HG03558 (cell line): ENCODE measurements around the gene GPD2.

Experiments used
- ATAC-seq: cut with Tn5 transposase; IDR thresholded peaks from one replicate; pipeline ENCODE4 v1.9.1; 2021; ENCODE audit warnings: moderate number of reproducible peaks; ENCODE audit not compliant: unreplicated experiment; ENCODE audit errors: extremely low read depth

GPD2 gene

DNA sequence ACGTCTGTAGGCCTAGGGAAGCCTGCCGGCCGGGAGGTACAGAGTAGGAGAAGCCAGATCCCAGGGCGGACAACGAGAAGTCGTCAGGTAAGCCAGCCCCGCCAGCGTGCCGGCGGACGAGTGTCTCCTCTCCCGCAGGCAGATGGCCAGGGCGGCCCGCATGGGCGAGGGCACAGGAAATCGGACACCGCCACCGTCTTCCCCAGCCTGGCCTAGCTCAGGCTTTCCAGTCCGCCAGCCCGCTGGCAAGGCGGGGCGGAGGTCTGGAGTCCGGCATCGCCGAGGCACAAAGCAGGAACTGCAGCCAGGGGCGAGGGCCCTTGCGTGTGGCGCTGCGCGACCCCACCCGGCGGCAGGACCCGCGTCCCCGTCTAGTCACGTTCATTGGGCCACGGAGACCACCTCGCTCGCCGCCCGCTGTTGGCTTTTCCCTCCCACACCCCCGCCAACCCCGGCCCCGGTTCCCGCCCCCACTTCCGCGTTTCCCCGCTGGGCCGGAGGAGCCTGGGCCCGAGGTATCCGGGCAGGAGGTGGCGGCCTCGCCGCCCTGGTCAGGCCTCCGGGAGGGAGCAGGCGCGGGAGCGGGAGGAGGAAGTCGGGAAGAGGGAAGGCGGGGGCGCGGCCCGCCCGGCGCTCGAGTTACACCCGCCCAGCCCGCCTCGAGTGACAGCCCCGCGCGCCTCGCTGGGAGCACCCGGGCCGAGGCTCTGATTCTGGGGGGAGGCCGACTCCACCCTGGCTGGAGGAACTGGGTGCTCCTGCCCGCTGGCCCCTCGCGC, at the start of gene GPD2:
TSS of gene GPD2 (plus strand) at position 662 of the 779 bp plus-strand sequence. CDS start 39,727 bp downstream, outside the sequence.
- ATAC-seq, result peak; percentile 28

DNA sequence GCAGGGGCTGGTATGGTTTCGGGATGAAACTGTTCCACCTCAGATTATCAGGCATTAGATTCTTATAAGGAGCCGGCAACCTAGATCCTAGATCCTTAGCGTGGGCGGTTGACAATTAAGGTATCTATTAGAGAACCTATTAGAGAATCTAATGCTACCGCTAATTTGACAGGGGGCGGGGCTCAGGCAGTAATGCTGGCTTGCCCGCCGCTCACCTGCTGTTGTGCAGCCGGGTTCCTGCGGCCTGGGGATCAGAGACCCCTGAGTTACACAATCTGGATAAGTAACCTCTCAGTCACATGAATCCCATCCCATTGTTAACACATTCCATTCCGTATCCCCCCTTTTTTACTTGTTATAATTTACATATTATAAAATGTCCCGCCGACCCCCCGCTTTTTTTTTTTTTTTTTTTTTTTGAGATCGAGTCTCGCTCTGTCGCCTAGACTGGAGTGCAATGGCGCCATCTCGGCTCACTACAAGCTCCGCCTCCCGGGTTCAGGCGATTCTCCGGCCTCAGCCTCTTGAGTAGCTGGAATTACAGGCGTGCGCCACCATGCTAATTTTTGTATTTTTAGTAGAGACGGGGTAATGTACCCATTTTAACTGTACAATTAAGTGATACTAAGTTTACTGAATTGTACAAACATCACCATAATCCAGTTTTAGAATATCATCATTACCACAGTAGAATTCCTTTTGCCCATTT, 42.0 kb upstream of the GPD2 start:
- no peak for ATAC-seq

DNA sequence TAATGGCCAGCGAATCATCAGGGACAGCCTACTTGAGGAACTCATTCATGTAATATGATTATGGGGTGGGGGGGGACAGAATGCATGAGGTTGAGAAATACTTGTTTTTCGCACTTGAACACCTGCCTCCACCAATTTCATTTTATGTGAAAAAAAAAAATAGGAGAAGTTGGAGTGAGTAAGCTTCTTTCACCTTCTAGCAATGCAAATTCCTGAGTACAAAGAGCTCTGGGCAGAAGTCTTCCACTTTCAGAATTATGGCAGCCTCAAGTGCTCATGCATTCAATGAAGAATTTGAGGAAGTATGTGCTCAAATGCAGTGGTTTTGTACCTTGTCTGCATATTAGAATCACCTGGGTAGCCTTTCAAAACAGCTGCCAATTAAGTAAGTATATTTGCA, 40.1 kb upstream of the GPD2 start:
- no peak for ATAC-seq

DNA sequence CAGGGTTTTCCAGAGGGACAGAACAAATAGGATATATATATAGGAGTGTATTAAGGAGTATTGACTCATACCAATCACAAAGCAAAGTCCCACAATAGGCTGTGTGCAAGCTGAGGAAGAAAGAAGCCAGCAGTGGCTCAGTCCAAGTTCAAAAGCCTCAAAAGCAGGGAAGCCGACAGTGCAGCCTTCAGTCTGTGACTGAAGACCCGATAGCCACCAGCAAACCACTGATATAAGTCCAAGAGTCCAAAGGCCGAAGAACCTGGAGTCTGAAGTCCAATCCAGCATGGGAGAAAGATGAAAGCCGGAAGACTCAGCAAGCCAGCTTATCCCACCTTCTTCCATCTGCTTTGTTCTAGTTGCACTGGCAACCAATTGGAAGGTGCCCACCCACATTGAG, 39.0 kb upstream of the GPD2 start:
- ATAC-seq, result no peak

DNA sequence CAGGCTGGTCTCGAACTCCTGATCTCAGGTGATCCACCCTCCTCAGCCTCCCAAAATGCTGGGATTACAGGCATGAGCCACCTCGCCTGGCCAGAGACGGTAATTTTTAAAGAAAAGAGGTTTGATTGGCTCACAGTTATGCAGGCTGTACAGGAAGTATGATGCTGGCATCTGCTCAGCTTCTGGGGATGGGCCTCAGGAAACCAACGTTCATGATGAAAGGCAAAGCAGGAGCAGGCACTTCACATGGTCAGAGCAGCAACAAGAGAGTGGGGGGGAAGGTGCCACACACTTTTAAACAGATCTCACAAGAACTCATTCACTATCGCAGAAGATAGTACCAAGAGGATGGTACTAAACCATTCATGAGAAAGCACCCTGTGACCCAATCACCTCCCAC, 38.0 kb upstream of the GPD2 start:
- ATAC-seq, result no peak

DNA sequence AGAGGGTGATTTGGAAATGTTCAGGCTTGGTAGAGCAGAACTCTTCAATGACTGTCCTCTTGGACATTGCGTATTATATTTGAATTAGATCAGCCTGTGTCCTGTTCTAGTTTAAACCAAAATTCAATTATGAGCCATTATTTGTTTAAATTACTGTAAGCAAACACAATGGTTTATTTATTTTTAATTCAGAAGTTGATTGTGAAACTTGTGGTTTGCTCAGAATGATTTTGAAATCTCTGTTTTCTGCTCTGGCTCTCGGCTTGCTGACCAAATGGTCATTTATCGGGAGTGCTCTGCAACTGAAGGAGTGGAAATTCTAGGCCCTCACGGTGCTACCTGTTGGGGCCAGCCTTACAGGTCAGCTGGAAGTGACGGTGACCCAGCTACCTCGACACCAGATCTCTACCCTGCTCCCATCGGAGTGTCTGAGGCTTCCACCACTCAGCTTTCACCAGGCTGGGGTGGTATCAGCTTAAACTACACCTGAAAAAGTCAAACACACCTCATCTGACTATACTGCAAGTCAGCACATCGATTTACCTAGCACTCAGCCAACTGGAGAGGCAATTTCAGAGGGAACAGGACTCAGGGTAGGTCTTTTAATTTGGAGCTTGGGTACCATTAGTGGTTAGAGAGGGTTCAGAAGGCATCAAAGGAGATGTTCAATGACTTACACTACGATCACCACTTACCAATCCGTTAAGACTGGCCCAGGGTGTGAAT, 36.8 kb upstream of the GPD2 start:
- no peak for ATAC-seq

DNA sequence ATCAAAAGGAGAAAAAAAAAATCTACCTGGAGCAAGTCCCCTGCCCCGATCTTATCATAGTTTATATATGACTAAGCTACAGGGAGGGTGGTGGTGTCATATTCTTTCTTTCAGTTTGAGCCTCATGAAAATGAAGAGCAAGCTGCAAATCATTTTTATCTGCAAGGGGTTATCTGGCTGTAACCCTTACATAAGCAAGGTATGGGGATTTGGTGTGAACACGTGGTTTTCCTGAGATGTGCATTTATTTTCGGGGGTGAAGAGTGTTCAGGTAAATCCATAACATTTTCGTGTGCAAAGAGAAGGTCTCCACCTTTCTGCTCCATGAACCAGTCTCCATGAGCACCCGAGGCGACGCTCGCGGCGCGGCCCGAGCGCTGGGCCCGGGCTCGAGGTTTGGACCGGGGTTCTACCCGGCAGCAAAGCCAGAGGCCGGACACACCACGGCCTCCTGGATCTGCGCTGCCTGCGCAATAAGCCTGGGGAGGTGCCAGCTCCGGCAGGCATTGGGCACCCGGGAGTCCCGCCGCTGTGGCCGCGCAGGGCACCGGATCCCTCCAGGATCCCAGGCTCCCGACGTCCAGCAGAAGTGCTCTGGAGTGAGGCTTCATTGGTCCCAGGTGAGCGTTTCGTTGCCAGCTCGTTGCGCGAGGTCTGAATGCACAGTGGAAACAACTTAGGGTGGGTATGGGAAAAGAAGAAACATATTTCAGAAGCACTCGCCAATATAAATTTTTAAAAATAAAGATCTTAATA, 36.1 kb upstream of the GPD2 start:
- peak; percentile 15 for ATAC-seq

DNA sequence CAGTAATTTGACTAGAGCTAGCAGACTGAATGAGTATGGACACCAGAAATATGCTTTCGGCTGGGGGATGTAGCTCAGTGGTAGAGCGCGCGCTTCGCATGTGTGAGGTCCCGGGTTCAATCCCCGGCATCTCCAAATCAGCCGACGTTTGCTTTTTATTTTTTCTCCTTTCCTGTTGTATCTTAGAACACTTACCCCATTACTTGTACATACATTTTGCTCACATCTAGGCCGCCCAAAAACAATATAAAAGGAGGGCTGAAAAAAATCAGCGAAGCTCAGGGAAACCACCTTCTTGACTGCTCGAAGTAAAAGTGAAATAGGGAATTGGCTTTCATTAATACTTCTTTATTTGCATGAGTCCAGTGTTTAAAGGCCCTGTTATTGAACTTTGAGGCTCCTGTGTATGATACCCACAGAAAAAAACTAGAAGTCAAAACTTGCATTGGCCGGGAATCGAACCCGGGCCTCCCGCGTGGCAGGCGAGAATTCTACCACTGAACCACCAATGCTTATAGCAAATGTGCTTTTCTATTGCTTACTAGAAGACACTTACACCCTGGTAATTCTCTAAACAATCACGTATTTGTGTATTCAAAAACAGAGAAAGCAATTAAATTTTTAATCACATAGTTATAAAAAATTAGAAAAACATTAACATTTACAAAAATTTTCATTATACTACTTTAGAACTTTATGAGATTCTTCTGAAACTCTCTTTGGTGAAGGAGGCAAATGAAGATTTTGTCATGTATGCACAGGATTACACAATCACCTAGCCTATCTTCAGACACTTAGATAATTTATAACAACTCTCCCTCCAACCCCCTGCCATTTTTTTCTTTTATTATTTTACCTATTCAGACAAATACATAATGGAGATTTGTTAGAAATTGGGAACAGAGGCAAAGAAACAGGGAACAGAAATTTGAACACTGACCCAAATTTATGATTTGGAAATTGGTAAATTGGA, 35.2 kb upstream of the GPD2 start:
- peak; percentile 58 for ATAC-seq

DNA sequence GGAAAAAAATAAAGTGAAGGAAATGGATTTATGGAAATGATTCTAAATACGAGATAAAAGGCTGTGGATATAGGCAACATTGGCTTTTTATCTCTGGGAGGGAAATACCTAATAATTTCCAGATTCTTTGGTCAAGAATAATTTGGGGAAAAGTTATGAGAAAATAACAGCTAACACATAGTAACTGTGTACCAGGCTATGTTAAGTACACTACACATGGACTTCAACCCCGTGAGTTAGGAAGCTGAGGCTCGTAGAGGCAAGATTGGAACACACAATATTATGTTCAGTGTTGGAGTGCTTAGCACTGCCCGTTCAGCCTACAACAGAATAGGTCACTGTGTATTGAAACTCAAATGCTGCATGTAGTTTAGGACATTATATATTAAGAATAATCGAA, 34.3 kb upstream of the GPD2 start:
- ATAC-seq, result no peak

DNA sequence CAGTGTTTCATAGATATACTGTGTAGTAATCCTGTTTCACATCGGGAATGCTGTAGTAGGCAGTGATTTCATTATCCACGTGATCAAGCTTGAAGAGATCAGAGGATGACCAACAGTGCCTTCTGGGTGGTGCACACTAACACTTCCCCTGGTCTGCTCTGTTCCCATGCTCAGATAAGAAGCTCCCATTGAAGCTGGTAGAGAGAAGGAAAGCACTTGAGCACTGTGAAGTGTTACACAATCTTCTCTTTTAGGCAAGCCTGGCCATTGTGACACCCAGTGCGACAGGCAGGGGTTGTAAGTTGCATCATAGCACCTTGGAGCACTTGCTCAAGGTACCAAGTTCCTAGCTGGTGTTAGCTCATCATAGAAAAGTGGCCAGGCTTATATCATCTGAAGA, 30.6 kb upstream of the GPD2 start:
- ATAC-seq, result no peak

DNA sequence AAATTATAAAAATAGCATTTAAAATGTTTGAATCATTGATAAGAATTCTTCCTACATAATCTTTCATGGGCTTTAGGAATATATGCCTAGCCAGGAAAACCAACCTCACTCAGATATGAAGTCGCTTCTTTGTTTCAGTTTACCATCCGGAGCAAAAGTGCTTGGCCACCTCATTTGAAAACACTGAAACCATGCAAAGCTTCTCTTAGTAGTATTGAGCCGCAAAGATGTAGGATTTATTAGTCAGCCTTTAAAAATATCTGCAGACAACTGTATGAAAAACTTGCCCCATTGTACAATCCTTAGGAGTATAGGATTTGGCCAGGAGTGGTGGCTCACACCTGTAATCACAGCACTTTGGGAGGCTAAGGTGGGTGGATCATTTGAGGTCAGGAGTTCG, 24.3 kb upstream of the GPD2 start:
- no peak for ATAC-seq

DNA sequence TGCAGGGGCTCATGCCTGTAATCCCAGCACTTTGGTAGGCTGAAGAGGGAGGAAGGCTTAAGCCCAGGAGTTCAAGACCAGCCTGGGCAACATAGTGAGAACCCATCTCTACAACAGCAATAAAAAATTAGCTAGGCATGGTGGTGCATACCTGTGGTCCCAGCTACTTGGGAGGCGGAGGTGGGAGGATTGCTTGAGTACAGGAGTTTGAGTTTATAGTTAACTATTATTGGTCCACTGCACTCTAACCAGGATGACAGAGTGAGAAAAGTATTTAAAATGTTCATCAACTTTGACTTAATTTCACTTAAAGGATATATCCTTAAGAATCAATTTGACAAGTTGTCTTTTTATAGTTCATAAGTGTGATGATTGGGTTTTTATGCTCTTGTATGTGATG, 14.3 kb upstream of the GPD2 start:
- no peak for ATAC-seq

DNA sequence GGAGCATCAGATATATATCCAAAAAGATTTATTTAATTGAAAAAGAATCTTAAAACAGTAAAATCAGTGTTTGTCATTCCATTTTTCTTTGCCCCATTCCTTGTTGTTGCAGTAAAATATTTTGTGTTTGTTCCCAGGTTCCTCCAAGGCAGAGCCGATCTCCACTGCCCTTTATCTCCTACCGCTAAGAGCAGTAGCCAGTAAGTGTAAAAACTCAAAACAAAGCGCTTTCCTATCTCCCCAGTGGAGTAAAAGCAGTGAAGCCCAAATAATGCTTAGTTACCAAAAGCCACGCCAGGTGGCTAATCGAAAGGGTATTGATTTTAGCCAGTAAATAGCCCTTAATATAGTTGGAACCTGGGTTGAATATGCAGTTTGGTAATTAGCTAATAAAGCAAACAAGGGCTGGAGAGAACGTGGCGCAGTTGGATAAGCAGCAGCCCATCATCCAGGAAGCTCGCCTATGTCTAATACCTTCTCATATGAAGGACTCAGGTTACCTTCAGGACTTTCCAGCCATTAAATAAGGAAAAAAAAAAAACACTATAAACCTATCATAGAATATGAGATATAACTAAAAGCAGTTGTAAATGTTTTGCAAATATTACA, 12.4 kb upstream of the GPD2 start:
- ATAC-seq, result no peak

DNA sequence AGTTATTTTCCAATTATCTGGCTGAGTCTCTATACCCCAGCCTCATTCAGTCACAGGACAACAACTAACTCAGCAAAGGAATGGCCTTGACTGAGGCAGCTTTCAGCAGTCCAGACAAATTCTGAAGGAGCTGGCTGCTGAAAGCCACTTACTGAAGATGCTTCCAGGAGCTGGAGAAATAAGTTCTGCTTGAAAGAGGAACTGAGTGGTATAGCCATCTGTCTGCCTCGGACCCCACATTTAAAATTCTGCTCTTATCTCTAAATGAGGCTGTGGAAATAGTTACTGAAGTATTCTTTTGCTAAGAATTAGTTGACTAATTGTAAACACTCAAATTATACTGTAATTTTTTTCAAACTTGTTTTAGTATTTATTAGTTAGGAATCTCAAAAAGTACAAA, 9.1 kb upstream of the GPD2 start:
- ATAC-seq, result no peak

DNA sequence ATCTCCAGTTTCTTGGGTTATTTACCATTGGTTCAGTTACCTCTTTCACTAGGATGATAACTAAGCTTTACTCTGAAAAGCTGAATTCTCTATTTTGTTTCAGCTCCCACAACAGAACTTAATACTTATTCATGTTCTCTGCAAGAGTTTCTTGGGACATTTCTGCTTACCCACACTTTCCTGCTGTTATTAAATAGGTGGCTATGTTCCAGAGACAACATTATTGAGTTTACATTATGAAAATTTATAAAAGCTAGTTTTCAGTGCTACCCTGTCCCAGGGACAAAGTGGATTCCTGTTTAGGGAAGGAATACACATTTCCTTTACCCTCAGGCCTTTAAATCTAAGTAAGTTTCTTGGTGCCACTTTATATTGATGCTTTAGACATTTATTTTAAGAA, 7.0 kb upstream of the GPD2 start:
- ATAC-seq, result no peak

DNA sequence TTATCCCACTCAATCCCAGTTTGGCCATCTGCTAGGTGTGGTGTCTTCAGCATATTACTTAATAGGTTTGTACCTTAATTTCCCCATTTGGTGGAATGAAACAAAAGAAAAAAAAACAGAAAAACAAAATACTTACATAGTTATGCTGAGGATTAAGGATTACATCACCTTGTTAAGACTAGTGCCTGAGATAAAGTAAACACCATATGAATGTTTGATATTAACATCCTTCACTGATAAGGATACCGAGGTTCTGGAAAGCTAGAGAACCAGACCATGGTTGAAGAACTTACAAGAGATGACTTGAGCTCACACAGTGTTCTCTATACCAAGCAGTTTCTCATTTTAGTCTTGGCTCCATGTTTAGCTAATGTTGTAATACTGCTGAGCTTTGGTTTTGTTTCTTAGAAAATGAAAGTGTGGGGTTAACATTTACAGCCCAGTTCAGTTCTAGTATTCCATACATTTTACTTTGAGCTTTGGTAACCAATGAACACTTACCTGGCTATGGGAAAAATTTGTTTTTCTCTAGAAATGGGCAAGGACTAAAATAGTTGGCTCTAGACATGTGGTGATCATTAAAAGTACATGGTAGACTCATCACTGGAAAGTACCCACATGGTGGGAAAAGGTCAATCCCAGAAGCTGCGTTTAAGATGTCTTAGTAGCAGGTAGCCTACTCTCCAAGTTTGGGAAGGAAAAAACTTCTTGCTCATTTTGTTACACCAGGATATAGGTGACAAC, 5.8 kb upstream of the GPD2 start:
- no peak for ATAC-seq

DNA sequence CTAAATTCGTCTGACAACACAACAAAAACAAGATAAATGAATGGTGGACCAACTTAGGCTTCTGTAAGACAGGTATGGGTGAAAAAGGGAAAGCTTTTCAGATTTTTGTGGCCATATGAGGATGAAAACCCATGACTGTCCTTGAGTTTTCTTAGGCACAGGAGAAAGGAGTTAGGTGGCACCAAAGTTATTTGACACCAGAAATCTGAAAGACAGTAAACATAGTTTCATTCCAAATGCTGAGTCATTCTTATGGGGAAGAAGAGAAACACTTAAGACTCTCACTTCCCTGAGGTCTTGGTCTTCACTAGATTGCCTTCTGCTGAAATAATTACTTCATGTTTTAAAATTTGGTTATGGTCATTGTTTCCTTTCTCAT, 5.2 kb upstream of the GPD2 start:
- peak; percentile 75 for ATAC-seq
